ENCODE data around the gene MRPS18B.

- no peak for TF ChIP-seq CTCF (IDR thresholded peaks at IDR 0.05)
- no peak for TF ChIP-seq POLR2A (IDR thresholded peaks at IDR 0.05)
Measured at GRCh38 chr6:30601436-30601814, 16.2 kb upstream of the MRPS18B start.
